Stimulated activated CD8-positive, alpha-beta memory T cell treated with anti-CD3 and anti-CD28 coated beads, Interleukin-2, amount 100 ng/mL, for 1 hour (primary cell): ENCODE measurements around the gene EXOC2.
"Not testable (repeated sequence)": the region's sequence is repeated elsewhere in the genome, so short reads cannot be mapped to it uniquely, and the experiment has no call there.

ENCODE experiments used
- DNase-seq, 2 donors: peaks; one replicate each; pipeline ENCODE4 v3.0.0-alpha.2; 2020; ENCODE audit warnings: low read depth in 2 of 2

EXOC2 gene

GRCh38 chr6:635233-635632 is 57.7 kb downstream of the EXOC2 start:
- DNase-seq: no peak

- DNase-seq: no peak
Measured at GRCh38 chr6:633611-634010, 59.3 kb downstream of the EXOC2 start.

GRCh38 chr6:628766-629165 is 64.2 kb downstream of the EXOC2 start:
- no peak for DNase-seq

- DNase-seq: no peak
Measured at GRCh38 chr6:626236-626635, 66.7 kb downstream of the EXOC2 start.

- DNase-seq: no peak
Measured at GRCh38 chr6:624979-625378, 68.0 kb downstream of the EXOC2 start.

- no peak for DNase-seq
Measured at GRCh38 chr6:622462-622861, 70.5 kb downstream of the EXOC2 start.

GRCh38 chr6:621931-622330 is 71.0 kb downstream of the EXOC2 start:
- no peak for DNase-seq

- DNase-seq: no peak
Measured at GRCh38 chr6:620950-621349, 72.0 kb downstream of the EXOC2 start.

- DNase-seq: no peak
Measured at GRCh38 chr6:620166-620565, 72.8 kb downstream of the EXOC2 start.

GRCh38 chr6:617456-618100 is 75.4 kb downstream of the EXOC2 start:
- DNase-seq: no peak

- no peak for DNase-seq
Measured at GRCh38 chr6:613981-614380, 79.0 kb downstream of the EXOC2 start.

- no peak for DNase-seq
Measured at GRCh38 chr6:611928-612327, 81.0 kb downstream of the EXOC2 start.

- DNase-seq: no peak
Measured at GRCh38 chr6:610882-611281, 82.1 kb downstream of the EXOC2 start.

GRCh38 chr6:609905-610304 is 83.0 kb downstream of the EXOC2 start:
- DNase-seq: no peak

GRCh38 chr6:606829-607379 is 86.0 kb downstream of the EXOC2 start:
- DNase-seq: no peak

GRCh38 chr6:605895-606294 is 87.0 kb downstream of the EXOC2 start:
- DNase-seq: not testable (repeated sequence)

GRCh38 chr6:604579-604978 is 88.4 kb downstream of the EXOC2 start:
- DNase-seq: no peak

- DNase-seq: no peak
Measured at GRCh38 chr6:603265-603664, 89.7 kb downstream of the EXOC2 start.

- no peak for DNase-seq
Measured at GRCh38 chr6:599576-600448, 93.1 kb downstream of the EXOC2 start.

- no peak for DNase-seq
Measured at GRCh38 chr6:593907-594212, 99.1 kb downstream of the EXOC2 start.

- DNase-seq: peak; percentile 34 to 46
Measured at GRCh38 chr6:593139-593906, 99.6 kb downstream of the EXOC2 start.

GRCh38 chr6:589090-589489 is 103.8 kb downstream of the EXOC2 start:
- no peak for DNase-seq
